HG02642 (cell line): ENCODE data around the gene TRIP13.
"Not testable (repeated sequence)": the region's sequence is repeated elsewhere in the genome, so short reads cannot be mapped to it uniquely, and the experiment has no call there.

Experiments
- ATAC-seq: cut with Tn5 transposase; IDR thresholded peaks from one replicate; pipeline ENCODE4 v1.9.1; 2021; ENCODE audit warnings: mild to moderate bottlenecking; ENCODE audit not compliant: unreplicated experiment, poor library complexity

The TRIP13 gene

GRCh38 chr5:915946-916345 lies 23.3 kb downstream of the TRIP13 start:
- no peak for ATAC-seq

GRCh38 chr5:916441-917293 lies 24.0 kb downstream of the TRIP13 start:
- no peak for ATAC-seq

- ATAC-seq, result not testable (repeated sequence)
These were observed 26.0 kb downstream of the TRIP13 start for GRCh38 chr5:918717-919116.

GRCh38 chr5:919356-920000 lies 26.8 kb downstream of the TRIP13 start:
- no peak for ATAC-seq

- no peak for ATAC-seq
These were observed 27.6 kb downstream of the TRIP13 start for GRCh38 chr5:920321-920720.

- ATAC-seq, result no peak
These were observed 29.1 kb downstream of the TRIP13 start for GRCh38 chr5:921456-922435.

GRCh38 chr5:922436-923280 lies 30.0 kb downstream of the TRIP13 start:
- ATAC-seq, result no peak

GRCh38 chr5:923281-923873 lies 30.7 kb downstream of the TRIP13 start:
- peak; percentile 86 for ATAC-seq

- ATAC-seq, result no peak
These were observed 33.9 kb downstream of the TRIP13 start for GRCh38 chr5:926417-927171.

- no peak for ATAC-seq
These were observed 34.7 kb downstream of the TRIP13 start for GRCh38 chr5:927172-928015.

GRCh38 chr5:929182-929581 lies 36.5 kb downstream of the TRIP13 start:
- ATAC-seq, result not testable (repeated sequence)

- no peak for ATAC-seq
These were observed 36.9 kb downstream of the TRIP13 start for GRCh38 chr5:929596-929995.

- no peak for ATAC-seq
These were observed 38.2 kb downstream of the TRIP13 start for GRCh38 chr5:930866-931265.

GRCh38 chr5:931570-932145 lies 39.0 kb downstream of the TRIP13 start:
- no peak for ATAC-seq

GRCh38 chr5:932151-932627 lies 39.5 kb downstream of the TRIP13 start:
- ATAC-seq, result no peak

- no peak for ATAC-seq
These were observed 40.1 kb downstream of the TRIP13 start for GRCh38 chr5:932628-933250.
